K562 (cell line): Measurements from ENCODE around the gene FGGY. TPM values are rescaled to one million over a fixed set of nuclear protein-coding genes. Genes with fewer than 3 reads are reported as not detected.

ENCODE experiments used
- BCL6 ChIP-seq: fragments of 250-450 bp; sonication (Bioruptor Pico); IDR thresholded peaks from 2 replicates; pipeline ENCODE4 v1.4.0; 2020
- MXI1 ChIP-seq: IDR thresholded peaks from 2 replicates; pipeline ENCODE4 v1.6.1; 2011; ENCODE audit warnings: low read depth, mild to moderate bottlenecking, improper control_type of control experiment, low read length
- NONO ChIP-seq, 2 experiments: fragments of 200-400 bp in 1 of 2; fragments of 450-650 bp in 1 of 2; formaldehyde crosslinking in 1 of 2; IDR thresholded peaks; 2 replicates each; pipeline ENCODE4 v1.6.1; 2017; ENCODE audit warnings: low read depth in 2 of 2, mild to moderate bottlenecking in 2 of 2, moderate library complexity in 2 of 2, low read length in 1 of 2
- ZNF212 ChIP-seq: fragments of 450-650 bp; formaldehyde crosslinking; IDR thresholded peaks from 2 replicates; pipeline ENCODE4 v1.4.0; 2020; ENCODE audit warnings: mild to moderate bottlenecking
- ZNF280A ChIP-seq: fragments of 450-650 bp; IDR thresholded peaks from 2 replicates; pipeline ENCODE4 v1.6.1; 2018; ENCODE audit warnings: mild to moderate bottlenecking, low read depth; ENCODE audit not compliant: partially characterized antibody
- ZNF41 ChIP-seq: fragments of 250-450 bp; sonication (Bioruptor Pico); conservative IDR thresholded peaks from 2 replicates; pipeline ENCODE4 v1.4.0; 2020; ENCODE audit warnings: mild to moderate bottlenecking
- polyA plus RNA-seq, 8 experiments: library from polyadenylated mRNA; depleted of rRNA in 4 of 8; stranded (reverse) in 5 of 8; unstranded in 3 of 8; fragments of >200 nt; fragmentation: Nextera tagmentation in 2 of 8; fragmentation: Illumina TruSeq in 1 of 8; extraction: Ambion mirVana in 2 of 8; extraction: Trizol in 1 of 8; gene quantifications; 2 replicates each; pipeline versions ENCODE4 v1.2.1 to v1.2.3, GENCODE V29; 2011 to 2014; ENCODE audit warnings: inconsistent platforms in 1 of 8, missing spikeins in 1 of 8
- total RNA-seq, 7 experiments: library from RNA; depleted of rRNA in 6 of 7; stranded (reverse); fragments of >200 nt in 6 of 7; fragmentation: Illumina TruSeq in 2 of 7; extraction: Trizol in 2 of 7; gene quantifications; 2 replicates each; pipeline versions ENCODE4 v1.2.1 to v1.2.3, GENCODE V29; 2011 to 2021; ENCODE audit warnings: low replicate concordance in 1 of 7
- TF ChIP-seq, protein P1 (sequence below): IDR thresholded peaks from 2 replicates; pipeline ENCODE4 v1.6.1; 2014; ENCODE audit warnings: antibody characterized with exemption

Gene FGGY
- total and polyA plus RNA-seq, 9 of the 15 experiments (the other 6 are each of a cell fraction or from before 2014, with no cell fraction given), result 9.7 to 19.2 (median 12.6) TPM

- TF ChIP-seq NONO (IDR thresholded peaks at IDR 0.05; ENCODE audit: low read depth in 2 of 2, low read length in 1 of 2), result no peak
- no peak for TF ChIP-seq ZNF280A
- TF ChIP-seq BCL6 (CRISPR knock-in tag), result no peak
- no peak for TF ChIP-seq ZNF212 (CRISPR knock-in tag)
- no peak for TF ChIP-seq ZNF41 (CRISPR knock-in tag)
- TF ChIP-seq MXI1, result no peak
- TF ChIP-seq, protein P1, sequence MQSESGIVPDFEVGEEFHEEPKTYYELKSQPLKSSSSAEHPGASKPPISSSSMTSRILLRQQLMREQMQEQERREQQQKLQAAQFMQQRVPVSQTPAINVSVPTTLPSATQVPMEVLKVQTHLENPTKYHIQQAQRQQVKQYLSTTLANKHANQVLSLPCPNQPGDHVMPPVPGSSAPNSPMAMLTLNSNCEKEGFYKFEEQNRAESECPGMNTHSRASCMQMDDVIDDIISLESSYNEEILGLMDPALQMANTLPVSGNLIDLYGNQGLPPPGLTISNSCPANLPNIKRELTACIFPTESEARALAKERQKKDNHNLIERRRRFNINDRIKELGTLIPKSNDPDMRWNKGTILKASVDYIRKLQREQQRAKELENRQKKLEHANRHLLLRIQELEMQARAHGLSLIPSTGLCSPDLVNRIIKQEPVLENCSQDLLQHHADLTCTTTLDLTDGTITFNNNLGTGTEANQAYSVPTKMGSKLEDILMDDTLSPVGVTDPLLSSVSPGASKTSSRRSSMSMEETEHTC, result no peak
Measured at GRCh38 chr1:59393211-59394180, 96.6 kb downstream of the FGGY start (continued).
